ENCODE results near the gene PHF1.
"Not testable (repeated sequence)": the region's sequence is repeated elsewhere in the genome, so short reads cannot be mapped to it uniquely, and the experiment has no call there.

PHF1 gene

DNA sequence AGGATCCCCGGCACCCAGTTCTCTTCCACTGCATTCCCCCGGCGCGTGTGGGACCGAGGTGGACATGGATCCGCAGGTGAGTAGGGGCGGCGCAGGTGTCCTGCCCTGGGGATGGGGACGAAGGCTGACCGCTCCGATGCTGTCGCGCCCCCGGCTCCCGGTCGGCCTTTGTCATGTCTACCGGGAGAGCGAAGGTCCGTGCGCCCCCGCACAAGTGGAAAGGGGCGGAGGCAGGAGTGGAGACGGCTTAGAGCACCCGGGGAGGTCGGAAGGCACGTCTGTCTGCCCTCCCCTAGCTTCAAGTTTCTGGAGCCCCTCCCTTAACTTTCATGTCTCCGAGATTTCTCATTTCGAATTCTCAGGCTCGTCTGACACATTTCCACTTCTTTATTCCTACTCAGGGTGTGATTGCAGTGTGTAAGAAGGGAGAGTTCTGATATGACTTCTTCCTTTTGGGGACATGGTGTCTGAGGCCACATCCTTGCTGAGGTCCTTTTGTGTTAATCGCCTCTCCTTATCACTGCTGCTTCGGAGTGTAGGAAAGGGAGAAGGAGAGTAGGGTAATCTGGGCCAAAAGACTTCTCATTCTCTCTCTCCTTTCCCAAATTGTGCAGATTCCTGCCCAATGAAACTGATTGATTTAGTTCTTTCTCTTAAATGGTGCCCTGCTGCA is 18.8 kb upstream of the PHF1 start:
- no peak for DNase-seq (ENCODE audit: low spot score)

DNA sequence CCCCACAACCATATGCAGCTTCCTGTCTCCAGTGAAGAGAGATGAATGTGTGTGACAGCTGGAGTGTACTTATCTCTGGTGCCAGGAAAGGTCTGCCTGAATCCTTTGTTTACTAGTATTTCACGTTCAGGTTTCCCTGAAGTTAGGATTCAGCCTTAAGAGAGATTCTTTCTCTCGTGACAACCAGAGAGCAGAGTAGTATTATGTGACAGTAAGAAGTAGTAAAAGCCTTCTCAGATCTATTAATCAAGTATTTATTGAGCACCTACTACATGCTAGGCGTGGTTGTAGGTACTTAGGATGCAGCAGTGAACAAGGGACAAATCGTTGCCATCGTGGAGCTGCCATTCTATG is 18.2 kb upstream of the PHF1 start:
- no peak for DNase-seq (ENCODE audit: low spot score)

DNA sequence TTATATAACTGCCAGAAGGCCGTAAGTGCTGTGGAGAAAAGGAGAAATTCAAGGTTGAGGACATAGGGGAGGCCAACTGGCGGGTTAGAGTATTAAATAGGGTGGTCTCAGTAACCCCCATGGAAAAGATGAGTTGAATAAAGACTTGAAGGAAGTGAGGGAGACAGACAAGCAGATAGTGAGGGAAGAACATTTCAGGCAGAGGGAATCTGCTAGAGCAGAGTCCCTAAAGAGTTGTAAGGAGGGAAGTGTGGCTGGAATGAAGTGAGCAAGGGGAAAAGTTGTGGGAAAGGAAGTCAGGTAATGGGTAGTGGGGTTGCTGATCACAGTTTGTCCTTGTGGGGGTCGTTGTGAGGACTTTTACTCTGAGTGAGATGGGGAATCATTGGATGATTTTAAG is 17.8 kb upstream of the PHF1 start:
- DNase-seq (ENCODE audit: low spot score) = no peak

DNA sequence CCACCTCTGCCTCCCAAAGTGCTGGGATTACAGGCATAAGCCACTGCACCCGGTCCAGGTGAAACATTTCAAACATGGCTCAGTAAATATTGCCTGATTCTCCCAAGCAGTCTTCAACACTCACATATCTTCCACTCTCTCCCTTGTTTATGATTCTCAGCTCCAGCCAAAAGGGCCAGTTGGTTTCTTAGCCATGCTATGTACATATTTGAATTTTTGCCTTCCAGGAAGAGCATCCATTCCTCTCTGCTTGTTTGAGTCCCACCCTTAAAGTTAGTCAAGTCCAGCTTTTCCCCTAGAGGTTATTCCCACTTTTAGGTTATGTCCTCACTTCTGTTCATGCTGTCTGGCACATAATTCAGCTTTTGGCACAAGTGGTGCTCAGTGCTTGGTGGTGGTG is 13.3 kb upstream of the PHF1 start:
- DNase-seq (ENCODE audit: low spot score) = no peak

DNA sequence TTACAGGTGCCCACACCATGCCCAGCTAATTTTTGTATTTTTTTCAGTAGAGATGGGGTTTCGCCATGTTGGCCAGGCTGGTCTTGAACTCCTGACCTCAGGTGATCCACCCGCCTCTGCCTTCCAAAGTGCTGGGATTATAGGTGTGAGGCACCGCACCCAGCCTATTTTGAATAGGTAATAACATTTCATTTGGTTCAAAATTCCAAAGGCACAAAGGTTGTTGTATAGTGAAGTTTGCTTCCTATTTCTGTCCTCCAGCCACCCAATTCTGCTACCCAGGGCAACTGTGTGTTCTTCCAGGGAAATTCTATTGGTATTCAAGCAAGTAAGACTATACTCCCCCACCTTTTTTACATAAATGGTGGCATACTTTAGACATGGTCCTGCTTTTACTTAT is 12.2 kb upstream of the PHF1 start:
- DNase-seq (ENCODE audit: low spot score) = not testable (repeated sequence)

DNA sequence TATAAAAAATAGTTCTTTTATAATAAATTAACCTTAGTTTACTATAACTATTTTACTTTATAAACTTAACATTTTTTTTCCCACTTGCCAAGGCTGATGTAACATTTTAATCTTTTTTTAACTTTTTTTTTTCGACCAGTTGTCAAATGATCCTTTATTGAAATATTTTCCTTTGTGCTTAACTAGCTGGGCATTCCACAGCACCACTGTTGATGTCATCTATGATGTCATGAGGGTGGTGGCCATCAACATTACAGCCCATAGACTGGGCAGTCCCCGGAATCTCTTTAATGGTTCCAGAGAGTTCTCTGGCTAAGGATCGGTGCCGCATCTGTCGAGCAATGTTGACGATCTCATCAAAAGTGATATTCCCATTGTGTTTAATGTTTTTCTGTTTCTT is 10.9 kb upstream of the PHF1 start:
- DNase-seq (ENCODE audit: low spot score) = not testable (repeated sequence)

DNA sequence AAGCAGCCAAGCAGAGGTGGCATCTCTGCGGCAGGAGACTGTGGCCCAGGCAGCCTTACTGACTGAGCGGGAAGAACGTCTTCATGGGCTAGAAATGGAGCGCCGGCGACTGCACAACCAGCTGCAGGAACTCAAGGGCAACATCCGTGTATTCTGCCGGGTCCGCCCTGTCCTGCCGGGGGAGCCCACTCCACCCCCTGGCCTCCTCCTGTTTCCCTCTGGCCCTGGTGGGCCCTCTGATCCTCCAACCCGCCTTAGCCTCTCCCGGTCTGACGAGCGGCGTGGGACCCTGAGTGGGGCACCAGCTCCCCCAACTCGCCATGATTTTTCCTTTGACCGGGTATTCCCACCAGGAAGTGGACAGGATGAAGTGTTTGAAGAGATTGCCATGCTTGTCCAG is 5.9 kb upstream of the PHF1 start:
- DNase-seq (ENCODE audit: low spot score) = no peak

DNA sequence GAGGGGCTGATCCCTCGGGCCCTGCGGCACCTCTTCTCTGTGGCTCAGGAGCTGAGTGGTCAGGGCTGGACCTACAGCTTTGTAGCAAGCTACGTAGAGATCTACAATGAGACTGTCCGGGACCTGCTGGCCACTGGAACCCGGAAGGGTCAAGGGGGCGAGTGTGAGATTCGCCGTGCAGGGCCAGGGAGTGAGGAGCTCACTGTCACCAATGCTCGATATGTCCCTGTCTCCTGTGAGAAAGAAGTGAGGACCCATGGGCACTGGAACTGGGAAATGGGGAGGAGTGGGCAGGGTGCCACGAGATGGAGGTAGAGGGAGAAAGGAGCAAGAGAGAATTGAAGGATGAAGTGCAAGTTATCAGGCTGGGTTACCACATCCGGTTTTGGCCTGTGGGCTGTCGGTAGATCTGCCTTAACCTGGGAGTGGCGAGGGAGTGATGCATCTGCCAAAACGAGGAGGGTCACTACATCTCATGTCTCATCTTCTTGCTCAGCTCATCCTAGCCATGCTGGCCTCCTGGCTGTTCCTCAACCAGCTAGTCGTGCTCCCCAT is 5.4 kb upstream of the PHF1 start:
- DNase-seq (ENCODE audit: low spot score) = no peak

DNA sequence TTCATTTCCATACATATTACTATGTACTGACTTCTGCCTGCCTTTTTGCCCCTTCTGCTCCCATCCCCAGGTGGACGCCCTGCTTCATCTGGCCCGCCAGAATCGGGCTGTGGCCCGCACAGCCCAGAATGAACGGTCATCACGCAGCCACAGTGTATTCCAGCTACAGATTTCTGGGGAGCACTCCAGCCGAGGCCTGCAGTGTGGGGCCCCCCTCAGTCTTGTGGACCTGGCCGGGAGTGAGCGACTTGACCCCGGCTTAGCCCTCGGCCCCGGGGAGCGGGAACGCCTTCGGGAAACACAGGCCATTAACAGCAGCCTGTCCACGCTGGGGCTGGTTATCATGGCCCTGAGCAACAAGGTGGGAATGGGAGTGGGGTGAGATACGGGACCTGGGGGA is 4.7 kb upstream of the PHF1 start:
- DNase-seq (ENCODE audit: low spot score) = no peak

DNA sequence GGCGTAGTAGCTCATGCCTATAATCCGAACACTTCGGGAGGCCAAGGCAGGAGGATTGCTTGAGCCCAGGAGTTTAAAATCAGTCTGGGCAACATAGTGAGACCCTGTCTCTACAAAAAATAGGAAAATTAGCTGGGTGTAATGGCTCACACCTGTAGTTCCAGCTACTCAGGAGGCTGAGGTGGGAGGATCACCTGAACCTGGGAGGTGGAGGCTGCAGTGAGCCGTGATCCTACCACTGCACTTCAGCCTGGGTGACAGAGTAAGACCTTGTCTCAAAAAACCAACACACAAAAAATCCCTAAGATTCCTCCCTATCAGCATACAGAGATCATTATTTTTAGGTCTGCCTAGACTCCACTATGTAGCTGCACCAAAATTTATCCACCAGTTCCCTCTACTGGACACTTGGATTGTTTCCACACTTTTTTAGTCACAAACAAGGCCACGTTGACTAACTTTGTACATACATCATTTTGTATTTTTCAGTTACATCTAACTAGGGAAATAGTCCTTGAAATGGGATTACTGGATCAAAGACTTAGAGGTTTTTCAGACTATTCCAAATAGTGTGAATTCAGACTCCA is 3.6 kb upstream of the PHF1 start:
- no peak for DNase-seq (ENCODE audit: low spot score)

DNA sequence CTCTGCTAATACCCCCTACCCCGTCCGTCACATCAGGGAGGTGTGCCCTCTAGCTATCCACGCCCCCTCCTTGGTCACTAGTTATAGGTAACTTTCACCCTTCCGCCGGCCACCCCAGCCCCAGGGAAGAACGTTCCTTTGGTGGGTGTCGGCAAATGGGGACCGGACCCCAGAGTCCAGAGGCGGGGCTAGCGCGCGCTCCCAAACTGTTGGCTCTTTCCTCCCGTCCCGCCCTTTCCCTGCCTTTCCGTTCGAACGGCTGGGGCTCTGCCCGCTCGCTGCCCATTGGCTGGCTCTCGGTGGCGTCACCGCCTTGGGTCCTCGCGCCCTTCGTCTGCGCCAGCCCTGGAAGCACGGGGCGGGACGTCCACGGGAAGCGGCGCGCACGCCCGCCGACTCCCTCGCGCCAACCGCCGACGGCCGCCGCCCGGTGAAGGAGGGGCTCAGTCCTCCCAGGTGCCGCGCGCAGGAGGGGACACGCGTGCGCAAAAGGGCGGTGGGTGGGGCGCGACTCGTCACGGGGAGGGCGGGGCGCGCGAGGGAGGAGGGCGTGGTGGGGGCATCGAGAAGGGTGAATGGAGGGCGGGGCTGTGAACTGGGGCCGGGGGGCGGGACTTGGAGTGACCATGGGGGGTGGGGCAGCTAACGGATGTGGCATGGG is 634 bp upstream of the PHF1 start:
- DNase-seq (ENCODE audit: low spot score) = peak; percentile 97

DNA sequence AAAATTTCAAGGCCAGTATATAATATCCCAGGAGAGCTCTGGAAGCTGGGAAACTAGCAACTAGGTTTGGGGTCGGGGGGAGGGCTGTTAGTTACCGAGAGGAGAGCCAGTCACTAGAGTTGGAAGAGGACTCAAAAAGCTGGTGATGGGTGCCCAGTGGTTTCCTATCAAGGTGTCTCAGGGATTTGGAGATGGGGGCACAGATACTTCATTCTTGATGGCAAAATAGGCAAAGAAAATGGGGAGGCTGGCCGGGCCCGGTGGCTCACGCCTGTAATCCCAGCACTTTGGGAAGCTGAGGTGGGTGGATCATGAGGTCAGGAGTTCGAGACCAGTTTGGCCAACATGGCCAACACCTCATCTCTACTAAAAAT is 805 bp downstream of the PHF1 start:
- DNase-seq (ENCODE audit: low spot score) = no peak

DNA sequence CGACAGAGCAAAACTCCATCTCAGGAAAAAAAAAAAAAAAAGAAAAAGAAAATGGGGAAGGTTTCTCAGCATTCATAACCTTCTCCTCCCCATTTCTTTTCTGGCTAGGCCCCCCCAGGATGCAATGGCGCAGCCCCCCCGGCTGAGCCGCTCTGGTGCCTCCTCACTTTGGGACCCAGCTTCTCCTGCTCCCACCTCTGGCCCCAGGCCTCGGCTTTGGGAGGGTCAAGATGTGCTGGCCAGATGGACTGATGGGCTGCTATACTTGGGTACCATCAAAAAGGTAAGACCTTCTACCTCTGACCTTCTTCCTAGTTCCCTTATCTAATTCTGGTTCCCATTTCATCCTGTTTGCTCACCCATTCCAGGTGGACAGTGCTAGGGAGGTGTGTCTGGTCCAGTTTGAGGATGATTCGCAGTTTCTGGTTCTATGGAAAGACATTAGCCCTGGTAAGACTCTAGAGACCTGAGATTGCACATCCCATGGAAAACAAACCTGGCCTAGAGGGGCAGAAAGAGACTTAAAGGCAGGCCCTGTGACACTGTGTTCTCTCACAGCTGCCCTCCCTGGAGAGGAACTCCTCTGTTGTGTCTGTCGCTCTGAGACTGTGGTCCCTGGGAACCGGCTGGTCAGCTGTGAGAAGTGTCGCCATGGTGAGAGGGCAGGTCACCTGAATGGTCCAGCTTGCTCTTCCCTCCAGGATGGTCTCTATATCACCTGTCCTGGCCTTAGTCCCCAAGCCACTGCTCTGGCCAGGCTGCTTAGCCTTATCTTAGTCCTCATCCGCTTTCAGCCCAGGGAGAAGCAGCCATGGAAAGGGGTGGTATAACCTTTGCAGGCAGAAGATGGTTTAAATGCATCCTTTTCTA is 1.6 kb downstream of the PHF1 start:
- no peak for DNase-seq (ENCODE audit: low spot score)

DNA sequence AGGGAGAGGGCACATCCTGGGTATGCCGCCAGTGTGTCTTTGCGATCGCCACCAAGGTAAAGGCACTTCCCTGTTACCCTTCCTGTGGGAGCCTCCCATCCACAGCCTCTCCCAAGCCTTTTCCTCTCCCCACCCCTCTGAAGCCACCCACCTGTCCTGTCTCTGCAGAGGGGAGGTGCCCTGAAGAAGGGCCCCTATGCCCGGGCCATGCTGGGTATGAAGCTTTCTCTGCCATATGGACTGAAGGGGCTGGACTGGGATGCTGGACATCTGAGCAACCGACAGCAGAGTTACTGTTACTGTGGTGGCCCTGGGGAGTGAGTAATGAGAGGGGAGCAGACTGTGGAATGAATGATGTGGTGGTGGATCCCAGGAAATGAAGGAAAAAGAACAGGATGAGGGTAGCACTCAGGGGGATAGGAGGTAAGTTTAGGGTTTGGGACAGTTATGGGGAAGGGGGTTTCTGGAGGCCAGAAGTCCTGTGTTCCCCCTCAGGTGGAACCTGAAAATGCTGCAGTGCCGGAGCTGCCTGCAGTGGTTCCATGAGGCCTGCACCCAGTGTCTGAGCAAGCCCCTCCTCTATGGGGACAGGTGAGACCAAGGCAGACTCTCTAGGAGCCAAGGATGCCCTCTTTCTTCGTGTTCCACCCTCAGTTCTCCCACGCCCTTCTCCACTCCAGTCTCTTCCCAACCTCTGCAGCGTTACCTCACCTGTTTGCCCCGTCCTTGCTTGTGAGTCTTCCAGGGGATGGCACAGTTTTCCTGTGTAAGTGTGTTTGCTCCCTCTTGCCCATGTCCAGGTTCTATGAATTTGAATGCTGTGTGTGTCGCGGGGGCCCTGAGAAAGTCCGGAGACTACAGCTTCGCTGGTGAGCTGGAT is 2.7 kb downstream of the PHF1 start:
- DNase-seq (ENCODE audit: low spot score) = no peak

DNA sequence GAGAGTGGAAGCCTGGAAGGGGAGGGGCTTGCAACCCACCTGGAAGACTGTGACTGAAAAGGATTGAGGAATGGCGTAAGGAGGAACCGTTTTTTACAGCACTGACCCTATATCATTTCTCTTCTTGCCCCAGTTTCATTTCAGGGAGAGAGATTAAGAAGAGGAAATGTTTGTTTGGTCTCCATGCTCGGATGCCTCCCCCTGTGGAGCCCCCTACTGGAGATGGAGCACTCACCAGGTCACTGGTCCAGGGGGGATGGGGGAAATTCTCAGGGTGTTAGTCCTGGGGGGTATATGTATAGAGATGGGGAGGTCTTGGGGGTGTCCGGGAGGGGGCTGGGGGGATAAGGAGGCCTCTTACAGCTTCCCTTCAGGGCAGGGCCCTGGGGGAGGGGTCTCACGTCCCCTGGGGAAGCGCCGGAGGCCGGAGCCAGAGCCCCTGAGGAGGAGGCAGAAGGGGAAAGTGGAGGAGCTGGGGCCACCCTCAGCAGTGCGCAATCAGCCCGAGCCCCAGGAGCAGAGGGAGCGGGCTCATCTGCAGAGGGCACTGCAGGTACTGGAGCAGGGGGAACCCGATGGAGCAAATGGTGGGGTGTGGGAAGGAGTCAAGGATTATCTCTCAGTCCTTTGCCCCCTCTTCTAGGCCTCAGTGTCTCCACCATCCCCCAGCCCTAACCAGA is 3.9 kb downstream of the PHF1 start:
- DNase-seq (ENCODE audit: low spot score) = no peak

DNA sequence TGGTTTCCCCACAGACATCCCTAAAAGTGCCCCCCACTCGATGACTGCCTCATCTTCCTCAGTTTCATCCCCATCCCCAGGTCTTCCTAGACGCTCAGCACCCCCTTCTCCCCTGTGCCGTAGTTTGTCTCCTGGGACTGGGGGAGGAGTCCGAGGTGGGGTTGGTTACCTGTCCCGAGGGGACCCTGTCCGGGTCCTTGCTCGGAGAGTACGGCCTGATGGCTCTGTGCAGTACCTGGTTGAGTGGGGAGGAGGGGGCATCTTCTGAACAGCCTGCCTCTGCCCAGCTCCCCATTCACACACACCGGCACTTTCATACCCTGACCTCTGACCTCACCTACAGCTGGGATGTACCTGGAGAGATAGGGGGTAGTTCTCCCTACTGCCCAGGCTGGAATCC is 5.0 kb downstream of the PHF1 start:
- DNase-seq (ENCODE audit: low spot score) = no peak

DNA sequence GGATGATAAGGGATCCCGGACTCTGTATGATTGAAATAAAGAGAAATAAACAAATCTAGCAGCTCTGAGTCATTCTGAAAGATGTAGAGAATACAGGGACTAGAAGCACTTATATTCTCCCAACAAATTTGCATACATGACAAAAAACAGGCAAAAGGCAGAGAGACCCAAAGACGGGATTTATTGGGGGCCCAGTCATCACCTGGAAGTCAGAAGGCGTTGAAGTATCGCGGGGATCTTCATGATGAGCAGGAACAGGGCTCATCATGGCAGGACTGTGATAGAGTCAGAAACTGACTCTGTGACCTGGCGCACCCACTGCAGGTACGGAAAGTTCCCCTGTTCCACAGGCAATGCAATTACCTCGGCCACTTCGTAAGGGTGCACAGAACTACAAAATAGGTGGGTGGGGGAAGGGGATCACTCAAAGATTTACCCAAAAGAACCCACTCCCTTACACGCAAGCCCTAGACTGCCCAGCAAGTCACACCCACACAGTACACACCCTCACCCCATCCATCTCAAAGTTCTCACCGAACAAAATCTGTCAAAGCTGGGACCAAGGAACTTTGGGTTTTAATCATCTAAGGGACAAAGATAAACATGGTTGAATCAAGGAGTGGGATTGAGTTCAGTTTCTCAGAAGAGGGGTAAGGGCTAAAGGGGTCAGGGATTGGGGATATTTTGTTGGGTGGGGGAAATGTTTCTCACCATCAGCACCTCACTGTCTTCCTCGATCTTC is 5.7 kb downstream of the PHF1 start:
- DNase-seq (ENCODE audit: low spot score) = no peak

DNA sequence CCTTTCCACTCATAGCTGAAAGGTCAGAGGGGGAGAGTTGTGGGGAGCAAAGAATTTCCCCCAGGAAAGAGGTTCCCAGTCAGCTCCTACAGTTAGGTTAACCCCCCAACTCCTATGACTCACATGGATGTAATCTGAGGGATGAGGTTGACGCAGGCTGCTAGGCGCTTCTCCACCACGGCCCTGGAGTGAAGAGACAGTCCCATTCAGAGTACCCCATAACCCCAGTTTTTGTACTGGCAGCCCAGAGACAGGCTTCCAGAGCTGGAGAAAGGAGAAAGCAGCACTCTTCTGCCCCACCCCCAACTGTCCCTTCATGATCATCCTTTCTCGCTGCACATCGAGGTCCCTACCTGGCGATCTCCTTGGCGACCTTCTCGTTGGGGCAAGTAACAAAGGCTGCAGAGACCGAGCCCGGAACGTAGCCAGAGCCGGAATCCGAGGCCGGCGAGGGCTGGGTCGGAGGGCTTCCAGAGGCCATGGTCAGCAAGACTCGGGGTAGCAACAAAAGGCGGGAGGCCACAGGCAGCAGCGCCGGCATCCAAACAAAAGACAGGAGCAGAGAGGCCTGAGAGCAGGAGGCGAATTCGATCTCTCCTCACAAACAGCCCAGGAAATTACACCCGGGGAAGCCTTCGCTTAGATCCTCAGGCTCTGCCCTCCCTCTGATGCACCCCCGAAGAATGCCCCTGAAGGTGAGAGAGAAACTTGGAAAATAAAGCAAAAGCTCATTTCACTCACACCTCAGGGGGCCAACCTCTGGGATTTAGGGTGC is 6.5 kb downstream of the PHF1 start:
- DNase-seq (ENCODE audit: low spot score) = no peak

DNA sequence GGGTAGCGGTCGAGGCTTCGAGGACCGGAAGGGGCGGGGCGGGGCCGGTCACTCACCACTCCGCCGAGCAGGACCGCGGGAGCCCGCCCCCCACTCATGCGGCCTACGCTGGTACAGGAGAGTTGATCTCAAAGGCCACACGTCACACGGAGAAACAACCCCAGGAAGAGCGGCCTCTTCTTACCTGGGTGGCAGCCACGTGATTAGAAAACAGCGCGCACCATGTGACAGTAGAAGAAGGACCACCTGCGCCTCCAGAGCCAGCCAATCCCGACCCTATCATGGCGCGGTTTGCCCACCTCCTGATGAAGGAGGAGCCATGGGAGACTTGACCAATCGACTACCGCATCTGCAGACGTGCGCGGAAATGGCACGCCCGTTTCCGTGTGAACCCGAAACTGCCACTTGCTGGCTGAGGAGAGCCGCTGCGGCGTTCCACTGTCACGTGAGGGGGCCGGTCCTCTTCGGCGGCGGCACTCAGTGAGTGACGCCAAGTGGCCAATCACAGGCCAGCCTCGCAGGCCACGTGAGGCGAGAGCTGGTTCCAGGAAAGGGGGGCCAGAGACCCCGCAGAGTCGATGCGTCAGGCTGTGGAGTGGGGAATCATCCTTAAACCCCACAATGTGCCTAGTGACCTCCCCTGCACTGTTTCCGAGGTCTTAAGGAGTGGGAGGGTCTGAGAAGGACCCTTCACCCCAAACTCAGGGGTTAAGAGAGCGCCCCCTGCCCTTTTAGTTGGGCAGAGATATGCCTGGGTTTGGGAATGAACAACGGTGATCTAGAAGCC is 7.3 kb downstream of the PHF1 start, which contains the start of gene CUTA:
Gene CUTA (minus strand): TSS at position 205 of the 787 bp plus-strand sequence. CDS start 107 bp downstream, at position 98.
- DNase-seq (ENCODE audit: low spot score) = peak; percentile 100
